Measurements from ENCODE around the gene NCK2. TPM values are rescaled to one million over a fixed set of nuclear protein-coding genes. Genes with fewer than 3 reads are reported as not detected.
A peak's percentile ranks its signal among the peaks of the same experiment; 100 is the strongest.

NCK2 gene
- total and polyA plus RNA-seq, 9 of the 15 experiments (the other 6 are each of a cell fraction or from before 2014, with no cell fraction given): 0.90 to 27.9 (median 15.9) TPM

DNA sequence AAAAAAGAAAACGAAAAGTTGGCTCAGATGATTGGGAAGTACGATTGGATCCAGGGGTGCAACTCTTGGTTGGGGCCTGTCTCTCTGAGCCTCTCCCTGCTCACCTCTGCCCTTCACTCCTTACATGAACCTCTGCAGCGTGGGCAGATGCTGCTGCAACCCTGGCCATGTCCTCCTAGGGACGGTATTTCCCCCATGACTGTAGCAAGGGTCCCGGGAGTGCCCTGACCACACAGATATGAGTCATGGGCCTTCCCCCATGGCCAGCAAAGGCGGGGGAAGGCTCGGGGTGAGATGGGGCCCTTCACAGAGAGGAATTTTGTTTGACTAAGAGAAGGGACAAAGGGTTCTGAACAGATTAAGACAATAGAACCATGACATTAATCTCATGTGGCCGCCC is 129.0 kb downstream of the NCK2 start (continued):
- TF ChIP-seq HNRNPH1 (optimal IDR thresholded peaks at IDR 0.05; ENCODE audit: low read depth, low read length) (no peak), ESRRB (CRISPR knock-in tag; IDR thresholded peaks at IDR 0.05; ENCODE audit: borderline replicate concordance) (no peak), WHSC1 (IDR thresholded peaks at IDR 0.05; ENCODE audit: low read length) (no peak), SMARCA4 (IDR thresholded peaks at IDR 0.05) (peak; percentile 81), MAZ (CRISPR knock-in tag; conservative IDR thresholded peaks at IDR 0.05 in 1 of 2, IDR thresholded peaks at IDR 0.05 in 1 of 2) (peak in 1 of 2 experiments; percentile 48; a peak in 2 of 4 replicates)

DNA sequence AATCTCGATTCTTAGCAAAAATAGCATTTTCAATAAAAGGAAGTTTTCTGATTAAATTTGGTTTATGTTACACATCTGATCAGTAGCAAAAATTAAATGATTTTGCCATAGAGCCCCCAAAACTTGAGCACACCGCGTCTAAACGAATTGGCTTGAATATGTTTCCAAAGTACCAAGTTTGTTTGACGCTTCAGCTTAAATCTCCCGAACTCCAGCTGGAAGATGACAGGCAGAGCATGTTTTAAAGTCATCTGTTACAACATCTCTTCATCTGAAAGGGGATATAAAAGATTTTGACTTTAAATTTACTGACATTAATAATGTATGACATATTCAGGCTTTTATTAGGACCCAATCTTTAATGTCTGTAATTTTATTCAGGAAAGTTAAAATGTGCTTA is 129.8 kb downstream of the NCK2 start:
- H2AFZ ChIP-seq (ENCODE audit: low read depth, low read length): no peak overlapping the region
- no peaks in the 10 kb centered on the region; the same call in 2 of the 3 replicates for H3K36me3 ChIP-seq (ENCODE audit: control insufficient read depth, insufficient read depth, low read length)
- POLR2A ChIA-PET: interaction anchor here (0.6 to 1.0 kb wide), 2 partner anchors 10 to 265 kb away, joined by 3 read pairs; no protein-coding TSS in a partner anchor
- BruUV-seq (replicated peaks): no TSS peak
- no peaks in the 10 kb centered on the region for H3K27me3 ChIP-seq (ENCODE audit: control insufficient read depth in 2 of 2, insufficient read depth in 2 of 2, low read length in 2 of 2)
- peaks cover 5% of the 10 kb centered on the region for H3K9me1 ChIP-seq (ENCODE audit: control insufficient read depth, insufficient read depth, low read length)
- intact Hi-C loops (cut with micrococcal nuclease) (no loop called here), in situ Hi-C loops (cut with MboI) (no loop called here)
- peaks cover 12 to 13% of the 10 kb centered on the region in 2 experiments for H3K4me1 ChIP-seq (replicated peaks in 1 of 2; ENCODE audit: control insufficient read depth in 2 of 2, insufficient read depth in 2 of 2, low read length in 2 of 2)
- 69% methylated on average over 6 of the region's 6 CpGs for WGBS (ENCODE audit: insufficient coverage, low coverage, missing lambda C conversion rate)
- H3K9me3 ChIP-seq (replicated peaks; ENCODE audit: control insufficient read depth, insufficient read depth, low read depth, low read length): no peaks in the 10 kb centered on the region
- CTCF ChIA-PET (ENCODE audit: low intra/inter-chr PET ratio): no interaction called here
- no peak overlapping the region for H3K27ac ChIP-seq (ENCODE audit: extremely low read depth, low read depth, low read length)
- ATAC-seq: no peak
- FAIRE-seq: peak; percentile 6
- peaks cover 7% of the 10 kb centered on the region; the same call in 2 of the 3 replicates for H3K79me2 ChIP-seq (ENCODE audit: control insufficient read depth, insufficient read depth, low read length)
- DNase-seq (ENCODE audit: extremely low read depth in 1 of 4, low spot score in 3 of 4): no peak
- no peak overlapping the region for H3K4me3 ChIP-seq
- peaks cover 2% of the 10 kb centered on the region for H4K20me1 ChIP-seq (replicated peaks; ENCODE audit: control insufficient read depth, insufficient read depth, low read length)
- no peak overlapping the region for H3K4me2 ChIP-seq (ENCODE audit: insufficient read depth, low read length)
- H3K9ac ChIP-seq (ENCODE audit: insufficient read depth in 1 of 2, low read depth in 2 of 2, low read length in 2 of 2): no peak overlapping the region
- TF ChIP-seq, protein P1, sequence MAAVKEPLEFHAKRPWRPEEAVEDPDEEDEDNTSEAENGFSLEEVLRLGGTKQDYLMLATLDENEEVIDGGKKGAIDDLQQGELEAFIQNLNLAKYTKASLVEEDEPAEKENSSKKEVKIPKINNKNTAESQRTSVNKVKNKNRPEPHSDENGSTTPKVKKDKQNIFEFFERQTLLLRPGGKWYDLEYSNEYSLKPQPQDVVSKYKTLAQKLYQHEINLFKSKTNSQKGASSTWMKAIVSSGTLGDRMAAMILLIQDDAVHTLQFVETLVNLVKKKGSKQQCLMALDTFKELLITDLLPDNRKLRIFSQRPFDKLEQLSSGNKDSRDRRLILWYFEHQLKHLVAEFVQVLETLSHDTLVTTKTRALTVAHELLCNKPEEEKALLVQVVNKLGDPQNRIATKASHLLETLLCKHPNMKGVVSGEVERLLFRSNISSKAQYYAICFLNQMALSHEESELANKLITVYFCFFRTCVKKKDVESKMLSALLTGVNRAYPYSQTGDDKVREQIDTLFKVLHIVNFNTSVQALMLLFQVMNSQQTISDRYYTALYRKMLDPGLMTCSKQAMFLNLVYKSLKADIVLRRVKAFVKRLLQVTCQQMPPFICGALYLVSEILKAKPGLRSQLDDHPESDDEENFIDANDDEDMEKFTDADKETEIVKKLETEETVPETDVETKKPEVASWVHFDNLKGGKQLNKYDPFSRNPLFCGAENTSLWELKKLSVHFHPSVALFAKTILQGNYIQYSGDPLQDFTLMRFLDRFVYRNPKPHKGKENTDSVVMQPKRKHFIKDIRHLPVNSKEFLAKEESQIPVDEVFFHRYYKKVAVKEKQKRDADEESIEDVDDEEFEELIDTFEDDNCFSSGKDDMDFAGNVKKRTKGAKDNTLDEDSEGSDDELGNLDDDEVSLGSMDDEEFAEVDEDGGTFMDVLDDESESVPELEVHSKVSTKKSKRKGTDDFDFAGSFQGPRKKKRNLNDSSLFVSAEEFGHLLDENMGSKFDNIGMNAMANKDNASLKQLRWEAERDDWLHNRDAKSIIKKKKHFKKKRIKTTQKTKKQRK (IDR thresholded peaks at IDR 0.05; ENCODE audit: borderline replicate concordance, low read depth, low read length): no peak
- no peak for TF ChIP-seq ILF3 (IDR thresholded peaks at IDR 0.05; ENCODE audit: borderline replicate concordance)
- TF ChIP-seq, protein P2, sequence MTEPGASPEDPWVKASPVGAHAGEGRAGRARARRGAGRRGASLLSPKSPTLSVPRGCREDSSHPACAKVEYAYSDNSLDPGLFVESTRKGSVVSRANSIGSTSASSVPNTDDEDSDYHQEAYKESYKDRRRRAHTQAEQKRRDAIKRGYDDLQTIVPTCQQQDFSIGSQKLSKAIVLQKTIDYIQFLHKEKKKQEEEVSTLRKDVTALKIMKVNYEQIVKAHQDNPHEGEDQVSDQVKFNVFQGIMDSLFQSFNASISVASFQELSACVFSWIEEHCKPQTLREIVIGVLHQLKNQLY (CRISPR knock-in tag; conservative IDR thresholded peaks at IDR 0.05): no peak
- no peak for TF ChIP-seq CBX2 (IDR thresholded peaks at IDR 0.05; ENCODE audit: insufficient read depth, low read length, poor library complexity, severe bottlenecking)
- TF ChIP-seq TEAD1 (CRISPR knock-in tag; IDR thresholded peaks at IDR 0.05): no peak
- TF ChIP-seq ZBTB1 (CRISPR knock-in tag; IDR thresholded peaks at IDR 0.05; ENCODE audit: borderline replicate concordance, low read depth): no peak
- no peak for TF ChIP-seq ASH1L (IDR thresholded peaks at IDR 0.05; ENCODE audit: borderline replicate concordance, low read depth, partially characterized antibody)
- no peak for TF ChIP-seq GABPB2 (CRISPR knock-in tag; conservative IDR thresholded peaks at IDR 0.05)
- no peak for TF ChIP-seq C11orf30 (IDR thresholded peaks at IDR 0.05; ENCODE audit: low read depth)
- no peak for TF ChIP-seq NFIC (IDR thresholded peaks at IDR 0.05)
- TF ChIP-seq TBP (optimal IDR thresholded peaks at IDR 0.05; ENCODE audit: low read depth, low read length): no peak
- TF ChIP-seq ZNF184 (CRISPR knock-in tag; IDR thresholded peaks at IDR 0.05): no peak
- TF ChIP-seq ELF1 (tag; IDR thresholded peaks at IDR 0.05): no peak
- TF ChIP-seq POLR2G (IDR thresholded peaks at IDR 0.05; ENCODE audit: low read depth, low read length): no peak

Data from K562 (cell line).